Midbrain (tissue), 1 donor: ENCODE measurements around the gene PTPRN2.

Experiments used
- DNase-seq: peaks from one replicate; lab custom pipeline; 2025; lab: John Stamatoyannopoulos, UW

PTPRN2 gene

DNA sequence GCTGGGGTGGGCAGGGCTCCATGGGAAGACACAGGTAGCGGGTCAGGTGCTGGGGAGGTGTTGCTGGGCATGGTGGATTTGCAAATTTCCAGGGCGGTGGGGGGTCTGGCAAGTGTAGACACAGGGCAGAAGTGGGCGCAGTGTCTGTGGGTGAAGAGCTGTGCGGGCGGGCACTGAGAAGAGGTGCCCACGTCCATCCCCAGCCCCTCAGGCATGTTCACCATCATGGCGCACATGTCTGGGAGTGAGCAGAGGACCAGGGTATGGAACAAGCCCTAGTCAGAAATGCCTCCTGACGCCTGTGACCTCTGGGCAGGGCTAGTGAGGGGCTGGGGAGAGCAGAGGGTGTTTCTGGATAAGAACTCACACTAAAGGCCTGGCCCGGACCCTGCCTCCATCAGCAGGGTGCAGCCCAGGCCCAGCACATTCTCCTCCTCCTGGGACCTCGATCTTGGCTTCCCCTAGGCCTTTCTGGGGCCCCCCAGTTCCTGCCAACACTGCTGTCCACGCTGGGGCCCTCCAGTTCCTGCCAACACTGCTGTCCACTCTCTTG, 612.9 kb downstream of the PTPRN2 start:
- DNase-seq = no peak

DNA sequence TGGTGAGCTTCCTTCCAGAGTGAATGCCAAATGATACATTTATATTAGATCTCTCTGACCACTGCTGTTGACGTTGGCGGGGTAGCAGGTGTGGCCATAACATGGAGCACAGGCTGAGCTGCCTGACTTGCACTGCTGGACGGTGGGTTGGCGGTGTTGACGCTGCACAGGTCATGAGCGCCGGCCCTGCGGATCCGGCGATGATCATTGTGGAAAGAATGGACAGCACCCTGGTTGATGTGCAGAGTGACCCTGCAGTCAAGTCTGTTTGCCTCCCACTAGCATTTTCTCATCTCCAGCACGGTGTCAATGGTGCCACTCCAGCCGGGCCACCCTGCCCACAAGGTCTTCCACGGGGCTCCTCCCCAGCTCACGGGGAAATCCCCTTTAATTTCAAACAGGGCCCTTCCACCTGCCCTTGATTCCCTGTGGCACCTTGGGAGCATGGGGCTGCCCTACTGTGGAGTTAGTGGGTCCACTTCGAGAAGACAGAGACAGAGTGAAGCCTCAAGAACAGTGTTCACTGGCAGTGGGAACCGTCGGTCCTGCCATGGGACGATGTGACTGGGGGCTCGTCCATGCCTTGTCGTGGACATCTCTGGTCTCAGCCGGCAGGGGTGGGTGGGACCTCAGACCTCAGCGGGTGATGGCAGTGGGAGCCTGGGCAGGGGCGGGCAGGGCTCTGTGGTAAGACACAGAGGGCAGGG, 613.5 kb downstream of the PTPRN2 start:
- DNase-seq = no peak

DNA sequence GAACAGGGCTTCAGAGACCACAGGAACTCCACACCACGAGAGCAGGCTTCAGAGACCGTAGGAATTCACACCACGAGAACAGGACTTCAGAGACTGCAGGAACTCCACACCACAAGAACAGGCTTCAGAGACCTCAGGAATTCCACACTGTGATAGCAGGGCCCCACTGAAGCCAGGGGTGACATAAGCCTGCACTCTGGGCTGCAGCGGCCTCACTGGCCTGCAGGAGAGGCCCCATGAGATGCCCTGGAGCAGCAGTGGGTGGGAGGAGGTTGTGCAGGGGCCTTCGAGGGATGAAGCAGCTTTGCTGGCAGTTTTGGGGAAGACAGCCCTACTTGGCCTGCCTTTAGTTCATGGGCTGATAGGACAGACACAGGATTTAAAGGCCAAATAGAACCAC, 614.7 kb downstream of the PTPRN2 start:
- no peak for DNase-seq

DNA sequence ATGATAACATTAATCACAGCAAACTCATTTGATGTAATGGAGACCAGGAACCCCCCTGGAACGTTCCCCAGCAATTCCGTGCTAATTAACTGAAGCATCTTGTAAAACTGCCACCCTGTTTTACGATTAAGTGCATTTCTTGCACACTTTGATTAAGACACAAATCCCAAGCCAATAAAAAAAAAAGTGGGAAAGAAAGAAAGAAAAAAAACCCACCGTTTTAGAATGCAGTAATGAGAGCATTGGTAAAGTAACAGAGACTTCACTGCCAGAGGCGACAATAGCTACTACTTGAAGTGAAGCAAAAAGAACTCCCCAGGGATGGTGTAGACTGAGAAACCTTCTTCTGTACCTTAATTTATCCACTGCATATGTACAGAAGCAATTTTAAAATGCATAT, 616.1 kb downstream of the PTPRN2 start:
- no peak for DNase-seq

DNA sequence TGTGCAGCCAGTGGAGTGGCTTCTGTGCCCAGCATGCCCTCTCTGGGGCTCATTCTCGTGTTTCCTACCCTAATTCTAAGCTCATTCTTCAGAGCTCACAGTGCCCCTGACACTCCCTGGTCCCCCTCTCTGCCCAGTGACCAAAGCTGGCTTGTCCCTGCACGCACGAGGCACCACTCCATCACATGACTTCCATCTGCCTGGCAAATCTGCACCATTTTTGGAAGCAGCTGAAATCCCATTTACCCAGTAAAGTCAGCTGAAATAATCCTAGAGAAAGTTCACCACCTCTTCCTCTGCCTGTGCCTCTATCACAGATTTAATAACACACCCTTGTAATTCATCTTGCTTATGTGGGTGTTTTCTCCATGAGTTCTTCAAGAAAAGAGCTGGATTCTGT, 616.9 kb downstream of the PTPRN2 start:
- DNase-seq = no peak

DNA sequence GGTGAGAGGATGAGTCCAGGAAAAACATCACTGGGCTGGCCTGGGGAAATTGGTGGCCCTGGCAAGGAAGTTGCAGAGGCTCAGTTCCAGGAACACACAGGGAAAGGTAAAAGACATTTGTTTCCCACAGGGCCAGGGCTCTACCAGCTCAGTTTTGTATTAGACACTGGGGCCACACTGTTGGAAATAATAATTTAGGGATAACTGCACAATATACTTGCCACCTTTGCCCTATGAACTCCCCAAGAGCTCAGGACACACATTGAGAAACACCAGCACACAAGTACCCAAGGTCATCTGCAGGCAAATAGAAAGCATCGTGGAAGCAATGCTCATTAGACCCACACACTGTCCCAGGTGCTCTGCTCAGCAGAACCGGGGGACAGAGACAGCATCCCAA, 617.6 kb downstream of the PTPRN2 start:
- no peak for DNase-seq

DNA sequence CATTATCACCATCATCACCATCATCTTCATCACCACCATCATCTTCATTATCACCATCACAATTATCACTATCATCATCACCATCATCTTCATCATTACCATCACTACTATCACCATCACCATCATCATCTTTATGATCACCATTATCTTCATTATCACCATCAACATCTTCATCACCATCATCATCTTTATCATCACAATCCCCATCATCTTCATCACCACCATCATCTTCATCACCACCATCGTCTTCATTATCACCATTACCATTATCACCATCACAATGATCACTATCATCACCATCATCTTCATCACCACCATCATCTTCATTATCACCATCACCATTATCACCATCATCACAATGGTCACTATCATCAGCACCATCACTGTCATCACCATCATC, 621.1 kb downstream of the PTPRN2 start:
- DNase-seq = no peak

DNA sequence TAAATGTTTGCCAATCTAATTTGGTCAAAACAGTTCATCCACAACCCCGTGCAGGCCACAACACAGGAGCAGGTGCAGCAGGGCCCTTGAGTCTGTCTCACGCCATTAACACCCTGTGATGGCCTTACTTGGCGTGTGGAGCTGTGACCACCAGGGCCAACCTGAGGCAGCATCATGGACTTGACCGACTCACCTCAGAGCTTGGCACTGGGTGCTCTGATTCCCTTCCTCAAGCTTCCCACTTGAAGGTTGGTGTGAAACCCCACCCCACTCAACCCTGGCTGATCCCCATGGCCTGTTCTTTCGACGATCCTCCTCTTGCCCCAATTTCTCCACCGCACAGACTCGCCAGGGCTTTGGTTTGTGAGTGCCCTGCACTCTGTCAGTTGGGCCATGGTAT, 623.1 kb downstream of the PTPRN2 start:
- no peak for DNase-seq

DNA sequence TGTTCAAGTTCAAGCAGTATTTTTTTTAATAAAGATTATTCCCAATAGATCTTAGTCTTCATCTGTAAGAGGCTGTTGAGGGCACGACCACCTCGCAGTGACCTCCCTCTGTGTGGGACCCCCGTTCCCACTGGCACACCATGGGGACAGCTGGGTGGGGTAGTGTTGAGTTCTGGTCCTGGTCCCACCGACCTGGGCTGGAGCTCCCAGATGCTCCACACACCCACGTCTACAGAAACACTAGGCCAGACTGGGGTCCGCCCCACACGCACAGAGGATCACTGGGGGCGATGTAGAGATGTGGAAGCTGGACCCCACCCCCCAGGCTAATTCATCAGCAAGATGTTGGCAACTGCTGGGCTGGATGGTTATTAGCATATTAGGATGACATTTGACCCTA, 623.6 kb downstream of the PTPRN2 start:
- no peak for DNase-seq

DNA sequence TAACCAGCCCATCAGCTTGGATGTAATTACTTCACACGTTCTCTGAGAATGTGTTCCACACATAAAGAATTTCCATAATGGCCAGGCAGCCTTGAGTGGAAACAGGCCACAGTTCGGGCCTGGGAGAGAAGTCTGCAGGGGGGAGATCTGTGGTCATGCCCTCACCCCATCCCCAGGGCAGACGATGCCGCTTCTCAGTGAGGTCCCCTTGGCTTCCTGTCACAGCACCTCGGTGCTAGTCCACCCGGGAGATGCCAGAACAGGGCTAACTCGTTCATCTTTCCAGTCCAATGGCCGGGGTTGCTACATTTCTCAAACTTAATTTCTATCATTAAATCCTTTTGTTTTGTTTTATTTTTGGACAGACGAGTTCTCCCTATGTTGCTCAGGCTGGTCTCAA, 624.1 kb downstream of the PTPRN2 start:
- no peak for DNase-seq

DNA sequence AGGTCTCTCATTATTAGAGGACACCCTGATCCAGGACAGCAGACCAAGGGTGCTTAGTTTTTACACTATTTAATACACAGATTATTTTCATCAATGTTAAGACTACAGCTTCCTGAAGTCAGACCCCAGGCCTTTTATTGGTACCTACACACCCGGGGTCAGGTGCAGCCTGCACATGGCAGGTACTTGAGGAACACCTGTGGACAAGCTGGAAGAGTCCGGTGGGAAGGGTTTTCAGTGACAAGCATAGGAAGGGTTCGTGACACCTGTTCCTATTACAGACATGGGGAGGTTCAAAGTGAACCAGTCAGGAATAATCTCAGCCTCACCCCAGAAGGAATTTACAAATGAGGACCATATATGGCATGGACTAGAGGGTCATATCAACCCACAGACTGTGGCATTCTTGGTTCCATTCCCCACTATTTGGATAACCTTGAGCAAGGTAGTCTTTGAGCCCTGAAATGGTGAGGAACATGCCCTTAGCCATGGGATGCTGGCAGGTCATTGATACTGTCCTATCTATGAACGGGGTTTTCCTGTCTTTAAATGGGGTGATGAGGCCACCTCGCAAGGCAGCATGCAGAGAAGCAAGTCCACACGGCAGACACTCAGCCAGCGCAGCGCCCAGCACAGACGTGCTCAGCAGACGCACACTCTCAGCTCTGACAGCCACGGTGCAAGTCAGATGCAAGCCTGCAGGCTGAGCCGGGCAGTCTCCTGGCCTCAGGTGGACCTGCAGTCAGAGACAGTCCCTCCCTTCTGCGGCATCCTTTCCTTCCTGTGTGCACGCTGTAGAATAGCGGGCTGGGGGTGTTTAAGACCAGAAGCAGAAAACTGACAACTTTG, 624.9 kb downstream of the PTPRN2 start:
- DNase-seq = no peak

DNA sequence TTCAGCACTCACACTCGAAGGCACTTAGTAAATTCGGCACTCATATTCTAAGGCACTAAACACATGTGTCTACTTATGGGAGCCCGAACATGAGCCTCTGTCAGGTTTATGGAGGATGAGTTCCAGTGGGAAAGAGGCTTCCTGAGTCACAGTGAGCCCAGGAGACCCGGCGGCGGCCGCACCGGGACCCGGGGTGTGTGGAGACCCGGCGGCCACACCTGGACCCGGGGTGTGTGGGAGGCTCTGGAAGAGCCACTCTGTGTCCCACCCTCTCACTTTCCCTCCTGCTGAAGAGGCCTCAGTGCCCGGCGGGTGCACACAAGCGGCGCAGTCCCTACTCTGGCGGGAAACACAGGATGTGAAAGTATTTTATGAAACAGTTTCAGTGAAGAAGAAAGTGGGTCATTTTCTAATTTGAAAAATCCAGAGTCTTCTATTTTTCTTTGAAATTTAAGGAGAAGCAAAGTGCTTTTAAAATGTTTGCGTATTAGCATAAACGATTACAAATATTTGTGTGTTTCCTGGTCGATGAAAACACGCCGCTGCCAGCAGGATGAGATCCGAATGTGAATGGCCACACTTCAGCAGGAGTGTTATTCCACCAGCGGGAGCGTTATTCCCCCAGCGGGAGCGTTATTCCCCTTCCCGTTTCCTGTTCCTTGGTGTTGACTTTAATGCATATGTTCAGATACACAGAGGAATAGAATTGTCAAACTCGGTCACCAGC, 625.7 kb downstream of the PTPRN2 start:
- DNase-seq = no peak

DNA sequence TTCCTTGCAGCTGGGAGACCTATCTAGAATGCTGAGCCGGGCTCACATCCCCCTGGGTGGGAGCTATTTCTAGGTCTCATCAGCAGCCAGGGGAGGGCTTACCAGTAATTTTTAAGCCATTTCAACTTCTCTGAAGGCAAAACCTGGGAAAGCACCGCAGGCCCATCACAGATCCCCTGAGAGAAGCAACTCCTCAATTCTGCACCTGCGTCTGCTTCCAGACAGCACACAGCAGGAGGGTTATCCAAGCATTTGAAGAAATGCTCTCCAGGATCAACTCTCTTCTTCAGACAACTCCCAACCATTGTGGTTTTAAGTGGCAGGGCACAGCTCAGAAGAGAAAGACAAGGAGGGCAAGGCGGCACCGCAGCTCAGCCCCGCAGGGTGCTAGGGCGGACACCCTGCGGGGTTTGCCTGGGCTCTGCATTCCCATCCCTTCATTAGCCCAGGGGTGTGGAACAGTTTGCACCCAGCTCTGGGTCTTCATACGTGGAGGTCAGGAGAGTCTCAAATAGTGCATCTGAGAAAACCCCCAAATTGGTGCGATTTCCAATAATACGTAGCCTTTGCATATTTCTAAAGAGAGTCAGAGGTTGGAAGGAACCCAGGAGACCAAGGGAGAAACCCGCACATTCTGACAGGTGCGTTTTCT, 632.1 kb downstream of the PTPRN2 start:
- DNase-seq = no peak

DNA sequence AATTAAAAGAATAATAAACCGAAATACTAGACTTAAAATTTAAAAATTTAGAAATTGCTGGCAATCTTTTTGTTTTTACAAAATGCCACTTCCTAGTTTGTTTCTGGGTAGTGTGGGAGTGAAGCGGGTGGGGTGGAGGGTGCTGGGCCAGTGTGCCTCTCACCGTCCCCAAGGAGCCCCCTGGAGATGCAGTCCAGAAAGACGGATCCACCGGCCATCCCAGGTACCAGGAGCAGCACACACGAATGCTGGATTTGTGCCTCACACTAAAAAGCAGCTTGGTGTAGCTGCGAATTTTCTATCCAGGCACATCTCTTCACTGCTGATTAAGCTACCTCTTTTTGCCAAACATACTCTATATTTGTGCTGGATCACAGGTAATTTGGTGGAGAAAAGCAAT, 632.7 kb downstream of the PTPRN2 start:
- no peak for DNase-seq

DNA sequence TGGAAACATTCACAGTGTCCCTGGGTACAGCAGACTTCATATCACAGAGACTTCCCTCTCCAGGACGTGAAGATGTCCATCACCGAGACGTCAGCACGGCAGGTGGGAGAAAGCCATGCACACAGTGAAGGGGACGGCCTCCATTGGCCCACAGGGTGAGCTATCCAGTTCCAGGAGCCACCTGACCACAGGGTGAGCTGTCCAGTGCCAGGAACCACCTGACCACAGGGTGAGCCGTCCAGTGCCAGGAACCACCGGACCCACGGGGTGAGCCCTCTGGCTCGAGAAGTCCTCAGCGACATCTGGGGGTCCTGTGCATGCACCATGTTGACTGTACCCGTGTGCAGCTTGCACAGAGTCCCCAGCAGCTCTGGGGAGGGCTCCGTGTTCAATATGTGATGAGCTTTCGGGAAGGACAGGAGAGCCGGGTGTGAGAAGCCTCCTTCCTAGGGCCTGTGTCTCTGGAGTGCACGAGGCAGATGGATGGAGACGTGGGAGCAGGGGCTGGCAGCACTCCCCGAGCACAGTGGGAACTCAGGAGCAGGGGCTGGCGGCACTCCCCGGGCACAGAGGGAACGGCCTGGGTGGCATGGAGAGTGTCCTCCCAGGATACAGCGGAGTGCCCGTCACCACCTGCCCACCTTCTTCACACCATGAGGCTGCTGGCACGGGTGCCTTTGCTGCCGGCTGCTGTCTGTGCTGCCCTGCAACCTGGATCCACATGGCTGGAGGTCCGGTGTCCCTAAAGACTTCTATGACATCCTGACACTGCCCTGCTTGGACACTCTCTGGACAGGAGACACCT, 634.6 kb downstream of the PTPRN2 start:
- DNase-seq = no peak

DNA sequence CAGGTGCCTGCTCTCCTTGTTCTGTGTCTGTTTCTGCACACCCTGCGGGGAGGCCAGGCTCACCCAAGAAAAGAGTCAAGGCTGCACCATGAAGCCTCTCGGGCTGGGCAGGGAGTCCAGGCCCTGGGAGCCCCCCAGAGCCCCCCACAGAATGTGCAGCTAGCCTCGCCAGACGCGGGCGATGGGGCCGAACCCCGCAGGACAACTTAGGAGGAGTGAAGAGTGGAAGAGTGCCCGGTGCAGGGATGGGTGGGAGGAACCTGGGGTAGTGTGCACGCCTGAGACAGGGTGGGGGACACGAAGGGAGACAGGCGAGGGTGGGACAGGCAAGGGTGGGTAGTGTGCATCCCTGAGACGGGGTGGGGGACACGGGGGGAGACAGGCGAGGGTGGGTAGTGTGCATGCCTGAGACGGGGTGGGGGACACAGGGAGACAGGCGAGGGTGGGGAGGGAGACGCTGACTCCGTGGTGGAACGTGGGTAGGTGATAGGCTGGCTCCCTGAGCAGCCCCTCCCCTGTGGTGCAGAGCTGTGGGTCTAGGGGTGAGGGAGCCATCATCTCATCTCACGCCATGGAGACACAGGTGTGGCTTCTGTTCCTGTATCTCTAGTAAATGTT, 635.5 kb downstream of the PTPRN2 start:
- DNase-seq = no peak

DNA sequence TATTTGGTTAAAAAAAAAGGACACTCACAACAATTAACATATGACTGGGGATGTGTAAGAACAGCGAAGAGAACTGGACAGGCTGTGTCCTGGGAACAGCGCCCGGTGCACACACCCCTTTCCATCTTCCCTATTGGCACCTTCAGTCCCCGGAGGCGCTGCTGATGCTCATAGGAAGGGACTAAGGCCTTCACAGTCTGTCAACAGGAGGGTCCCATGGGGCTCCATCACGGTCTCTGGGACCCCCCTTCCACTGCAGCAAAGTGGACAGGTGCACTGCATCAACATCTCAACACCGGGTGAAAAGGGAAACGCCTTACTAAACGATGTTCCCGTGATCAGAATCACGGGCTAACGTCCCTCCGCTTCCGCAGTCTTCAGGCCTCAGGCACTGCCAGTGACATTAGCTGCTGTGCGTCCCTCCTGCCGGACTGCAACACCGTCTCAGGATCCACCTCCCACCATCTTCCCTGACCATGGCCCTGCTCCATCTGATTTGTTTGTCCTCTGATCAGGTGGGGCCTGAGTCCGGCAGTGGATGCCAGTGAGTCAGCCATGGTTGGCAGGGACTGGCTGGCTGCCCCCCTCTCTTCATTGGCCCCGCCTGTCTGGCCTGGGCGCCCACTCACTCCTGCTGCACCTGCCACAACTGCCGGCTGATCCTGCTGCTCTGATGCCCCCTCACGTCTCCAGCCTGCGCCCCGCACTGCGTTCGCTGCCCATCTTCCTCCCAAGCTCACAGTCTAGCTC, 636.1 kb downstream of the PTPRN2 start:
- DNase-seq = no peak

DNA sequence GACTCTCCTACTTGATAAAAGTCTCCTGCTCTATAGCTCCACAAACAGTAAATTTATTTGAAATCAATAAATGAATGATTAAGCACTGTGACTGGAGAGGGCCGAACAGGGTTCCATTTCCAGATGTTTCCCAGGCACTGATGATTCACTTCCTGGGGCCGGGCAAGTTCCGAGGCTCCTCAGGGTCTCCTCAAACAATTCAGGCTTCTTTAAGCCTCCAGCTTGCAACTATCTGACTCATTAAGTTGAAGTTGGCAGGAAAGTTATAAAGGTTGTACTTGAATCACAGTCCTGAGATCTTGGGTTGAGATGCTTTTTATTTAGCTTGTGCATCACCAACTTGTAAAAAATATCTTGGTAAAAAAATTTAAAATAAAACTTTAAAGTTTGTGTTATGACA, 637.9 kb downstream of the PTPRN2 start:
- DNase-seq = no peak

DNA sequence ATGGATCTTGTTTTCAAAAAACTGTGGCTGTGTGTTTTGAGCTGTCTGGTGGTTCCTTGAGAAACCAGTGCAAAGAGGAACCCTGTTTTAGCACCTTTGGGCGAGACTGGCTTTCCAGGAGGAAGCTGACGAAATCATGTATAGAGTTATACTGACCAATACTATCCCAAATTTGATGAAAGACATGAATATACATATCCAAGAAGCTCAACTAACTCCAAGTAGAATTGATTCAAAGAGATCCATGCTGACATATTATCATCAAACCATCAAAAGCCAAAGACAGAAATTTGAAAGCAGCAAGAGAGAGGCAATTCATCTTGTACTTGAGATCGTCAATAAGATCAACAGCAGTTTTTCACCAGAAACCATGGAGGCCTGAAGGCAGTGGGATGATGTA, 640.1 kb downstream of the PTPRN2 start:
- DNase-seq = no peak
